Measurements from ENCODE around the gene SLC39A1.

Gene SLC39A1

GRCh38 chr1:153976819-153977249 is 13.5 kb upstream of the SLC39A1 start:
- no peak for DNase-seq

DNA sequence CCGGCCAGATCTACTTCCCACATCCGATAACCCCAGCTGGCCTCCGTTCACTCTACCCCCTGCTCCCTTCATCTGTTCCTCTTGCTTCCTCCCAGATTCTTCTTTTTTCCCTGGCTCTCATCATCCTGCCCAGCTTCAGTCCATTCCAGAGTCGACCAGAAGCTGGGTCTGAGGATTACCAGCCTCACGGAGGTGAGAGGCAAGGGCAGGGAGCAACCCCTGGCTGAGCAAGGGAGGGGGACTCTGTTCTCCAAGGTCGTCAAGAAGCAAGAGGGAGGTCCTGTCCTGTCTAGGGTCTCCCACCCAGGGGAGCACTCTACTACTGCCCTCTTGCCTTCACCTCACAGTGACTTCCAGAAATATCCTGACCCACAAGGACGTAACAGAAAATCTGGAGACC is 10.2 kb upstream of the SLC39A1 start:
- DNase-seq, result no peak

DNA sequence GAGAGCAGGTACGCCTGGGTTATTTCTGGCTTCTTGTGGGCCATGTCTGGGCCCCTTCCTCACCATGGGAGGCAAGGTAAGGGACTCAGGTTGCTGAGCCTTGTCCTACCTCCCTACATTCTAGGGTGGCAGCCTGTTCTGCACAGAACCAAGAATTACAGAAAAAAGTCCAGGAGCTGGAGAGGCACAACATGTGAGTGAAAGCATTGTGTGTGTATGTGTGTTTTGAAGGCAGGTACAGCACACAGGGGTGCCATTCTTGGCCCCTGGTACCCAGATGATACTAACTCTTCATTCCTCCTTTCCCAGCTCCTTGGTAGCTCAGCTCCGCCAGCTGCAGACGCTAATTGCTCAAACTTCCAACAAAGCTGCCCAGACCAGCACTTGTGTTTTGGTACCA is 9.7 kb upstream of the SLC39A1 start:
- no peak for DNase-seq

DNA sequence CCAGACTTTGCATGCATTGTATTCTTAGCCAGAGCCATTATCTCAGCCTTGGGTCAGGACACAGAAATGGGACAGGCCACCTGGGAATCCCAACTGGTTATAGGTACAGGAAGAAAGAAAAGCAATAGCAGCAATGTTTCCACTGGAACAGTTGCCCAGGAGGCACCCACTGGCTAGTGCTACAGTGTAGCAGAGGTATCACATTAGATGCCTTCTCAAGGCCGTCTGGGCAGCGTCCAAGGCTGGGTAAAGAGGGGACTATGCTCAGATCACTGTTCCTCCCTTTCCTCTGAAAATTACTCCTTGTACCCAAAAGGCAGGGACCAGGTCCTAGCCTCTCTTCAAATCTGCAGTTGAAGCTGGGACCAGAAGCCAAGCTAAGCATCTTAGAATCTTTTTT is 7.0 kb upstream of the SLC39A1 start:
- no peak for DNase-seq

GRCh38 chr1:153968972-153969371 is 5.6 kb upstream of the SLC39A1 start:
- no peak for DNase-seq

- no peak for DNase-seq
These were observed 5.1 kb upstream of the SLC39A1 start for GRCh38 chr1:153968408-153968807.

DNA sequence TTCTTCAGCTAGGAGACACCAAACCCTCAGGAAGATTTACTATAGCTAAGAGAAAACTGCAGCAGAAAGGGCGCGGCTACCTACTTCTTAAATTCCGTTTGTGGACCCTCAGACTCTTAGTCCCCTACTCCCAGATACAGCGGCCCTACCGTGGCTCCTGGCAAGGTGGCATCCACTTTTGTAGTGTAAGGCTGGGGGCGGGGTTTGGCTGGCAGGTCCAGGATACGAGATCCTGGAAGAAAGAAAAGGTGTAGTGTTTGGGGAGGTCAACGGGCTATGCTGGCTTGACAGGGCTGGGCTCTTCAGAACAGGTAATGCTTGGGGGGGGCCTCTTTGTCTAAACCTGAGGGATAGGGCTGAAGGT is 4.6 kb upstream of the SLC39A1 start:
- no peak for DNase-seq

DNA sequence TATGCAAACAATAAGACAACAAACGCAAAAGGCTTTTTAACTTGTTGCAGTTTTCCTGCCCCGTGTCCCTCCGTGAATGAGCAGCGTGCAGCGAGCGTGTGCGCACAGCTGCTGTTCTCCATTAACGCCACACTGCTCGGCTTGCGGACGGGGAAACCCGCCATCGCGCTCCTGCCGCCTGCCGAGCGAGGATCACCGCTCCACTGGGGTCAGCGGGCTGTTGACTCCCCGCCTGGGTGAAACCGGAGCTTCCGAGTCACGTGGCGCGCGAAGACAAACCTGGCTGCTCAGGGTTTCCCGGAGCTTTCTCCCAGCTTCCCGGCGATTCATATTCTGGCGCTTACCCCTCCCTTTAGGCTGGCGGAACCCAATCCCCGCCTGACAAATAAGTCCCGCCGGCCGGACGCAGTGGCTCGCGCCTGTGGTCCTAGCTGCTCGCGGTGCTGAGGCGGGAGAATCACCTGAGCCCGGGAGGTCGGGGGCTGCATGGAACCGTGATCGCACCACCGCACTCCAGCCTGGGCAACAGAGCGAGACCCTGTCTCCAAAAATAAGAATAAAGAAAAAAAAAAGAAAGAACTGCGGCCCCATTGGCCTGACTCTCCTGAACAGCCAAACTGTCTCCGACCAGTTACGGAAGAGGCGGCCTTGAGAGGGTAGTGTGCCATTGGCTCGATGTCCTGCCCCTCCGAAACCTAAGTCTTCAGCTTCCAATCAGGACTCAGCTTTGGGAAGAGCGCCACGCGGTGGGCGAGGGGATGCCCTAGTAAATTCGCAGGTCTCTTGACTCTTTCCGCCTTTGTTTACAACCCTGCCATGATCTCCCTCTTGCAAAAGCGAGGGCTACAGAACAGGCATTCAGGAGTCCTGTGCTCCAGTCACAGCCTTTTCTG is 4.0 kb upstream of the SLC39A1 start, which contains the start of gene CREB3L4:
CREB3L4 (plus strand) TSS at position 796 of the 893 bp plus-strand sequence. CDS start 624 bp downstream, outside the sequence.
- peak; percentile 86 for DNase-seq

DNA sequence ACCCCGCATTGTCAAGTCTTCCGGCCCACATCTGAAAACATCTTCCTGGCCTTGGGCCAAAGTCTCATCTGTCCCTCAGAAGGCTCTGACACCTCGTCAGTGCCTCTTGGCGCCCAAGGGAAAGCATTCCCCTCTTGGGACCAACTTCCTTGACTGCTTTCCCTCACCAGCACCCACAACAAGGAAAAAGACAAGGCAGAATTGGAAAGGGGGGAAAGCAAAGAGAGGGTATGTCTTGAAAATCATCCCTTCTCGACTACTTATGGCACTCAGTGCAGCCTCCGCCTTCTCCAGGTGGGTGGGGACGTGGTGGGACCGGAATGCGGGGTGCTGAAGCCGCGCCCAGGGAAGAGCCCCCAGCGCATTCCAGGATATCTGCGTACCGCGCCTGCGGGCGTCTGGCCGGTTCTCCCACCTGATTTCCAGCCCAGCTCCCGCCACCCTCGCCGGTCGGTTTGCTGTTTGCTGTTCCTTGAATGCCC is 554 bp upstream of the SLC39A1 start:
- DNase-seq, result no peak

DNA sequence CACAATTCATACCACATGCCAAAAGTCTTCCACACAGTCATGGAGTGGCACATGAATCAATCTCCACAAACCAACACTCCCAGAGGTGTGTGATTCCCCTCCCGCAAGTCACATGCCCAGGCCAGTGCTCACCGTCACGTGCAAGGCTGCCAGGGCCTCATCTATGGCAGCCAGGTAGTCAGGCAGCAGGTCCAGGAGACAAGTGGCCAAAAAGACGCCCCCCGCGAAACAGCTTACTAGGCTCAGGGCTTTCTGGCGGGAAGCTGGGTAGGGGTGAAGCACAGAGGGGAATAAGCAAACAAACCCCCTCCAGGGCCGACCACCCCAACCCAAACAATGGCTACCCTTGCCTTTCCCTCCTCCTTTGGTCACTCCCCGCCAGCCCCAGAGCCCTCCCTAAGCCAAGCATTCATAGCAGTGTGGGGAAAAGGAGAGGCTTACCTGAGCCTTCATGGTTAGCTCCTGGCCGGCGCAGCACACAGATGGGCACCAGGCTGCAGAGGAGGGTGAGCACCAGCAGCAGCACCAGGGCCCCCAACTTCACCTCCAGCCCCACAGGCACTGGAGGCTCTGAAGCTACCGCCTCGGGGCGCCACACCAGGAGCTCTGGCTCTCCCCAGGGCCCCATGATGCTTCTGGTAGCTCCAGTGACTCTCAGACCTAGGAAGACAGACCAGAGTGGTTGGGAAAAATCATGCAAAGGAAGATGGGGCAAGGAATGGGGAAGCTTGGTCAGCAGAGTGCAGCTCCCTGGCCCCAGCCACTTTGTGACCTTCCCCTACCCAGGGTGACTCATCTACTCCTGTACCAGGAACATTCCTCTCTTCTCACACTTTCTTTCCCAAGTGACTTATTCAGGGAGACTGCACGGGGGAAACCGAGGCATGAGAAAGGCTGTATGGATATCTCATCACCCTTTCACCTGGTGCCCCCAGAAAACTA is 978 bp downstream of the SLC39A1 start:
- no peak for DNase-seq

GRCh38 chr1:153961421-153961820 is 1.9 kb downstream of the SLC39A1 start:
- no peak for DNase-seq

DNA sequence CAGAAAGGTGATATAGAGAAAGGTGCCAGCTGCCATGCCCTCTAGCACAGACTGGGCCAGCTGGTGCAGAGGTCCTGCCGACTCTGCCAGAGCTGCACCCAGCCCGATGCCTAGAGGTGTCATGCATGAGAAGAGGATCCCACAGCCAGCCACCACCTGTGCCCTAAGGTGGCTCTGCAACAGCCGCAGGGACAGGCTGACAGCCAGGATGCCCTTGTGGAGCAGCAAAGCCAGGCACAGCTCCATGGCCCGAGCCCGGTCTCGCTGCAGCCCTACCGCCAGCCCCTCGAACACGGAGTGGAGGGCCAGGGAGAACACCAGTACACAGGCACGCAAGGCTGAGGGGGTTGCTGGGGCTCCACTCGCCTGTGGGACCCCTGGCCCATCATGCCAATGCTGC is 3.1 kb downstream of the SLC39A1 start:
- DNase-seq, result no peak

- DNase-seq, result no peak
These were observed 3.9 kb downstream of the SLC39A1 start for GRCh38 chr1:153959454-153959853.

DNA sequence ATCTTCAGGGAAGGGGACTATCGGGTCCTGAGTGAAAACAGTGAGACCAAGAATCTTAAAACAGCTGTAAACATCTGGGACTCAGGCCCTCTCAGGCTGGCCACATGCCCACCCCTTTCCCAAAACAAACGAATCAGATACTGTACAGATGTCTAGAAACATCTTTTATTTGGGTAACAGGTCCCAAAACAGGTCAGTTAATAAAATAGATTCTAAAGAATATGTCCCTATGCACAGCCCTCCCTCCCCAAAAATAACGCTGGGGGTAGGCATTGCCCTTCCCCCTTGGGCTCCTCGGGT is 4.4 kb downstream of the SLC39A1 start:
- DNase-seq, result no peak

- peak; percentile 98 for DNase-seq
These were observed 5.0 kb downstream of the SLC39A1 start, which contains the start of gene CRTC2 for GRCh38 chr1:153958111-153958960. TSS of gene CRTC2 (minus strand) at chr1:153958612. CDS start at chr1:153958497, 115 bp downstream.

DNA sequence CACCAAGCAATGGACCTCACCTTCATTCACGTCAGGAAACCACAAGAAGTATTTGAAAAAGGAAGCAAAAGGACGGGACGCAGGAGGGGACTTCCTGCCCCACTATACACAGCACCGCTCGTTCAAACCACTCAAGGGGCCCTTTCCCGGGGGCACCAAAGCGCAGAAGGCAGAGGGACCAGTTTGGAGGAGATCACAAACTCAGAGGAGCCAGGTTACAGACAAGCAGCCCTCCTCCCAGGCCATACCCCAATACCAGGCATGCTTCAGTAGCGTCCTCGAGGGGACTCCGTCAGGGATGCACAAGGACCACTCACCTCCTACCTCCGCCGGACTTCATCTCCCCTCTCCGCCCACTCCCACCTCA is 5.6 kb downstream of the SLC39A1 start:
- DNase-seq, result peak; percentile 49

DNA sequence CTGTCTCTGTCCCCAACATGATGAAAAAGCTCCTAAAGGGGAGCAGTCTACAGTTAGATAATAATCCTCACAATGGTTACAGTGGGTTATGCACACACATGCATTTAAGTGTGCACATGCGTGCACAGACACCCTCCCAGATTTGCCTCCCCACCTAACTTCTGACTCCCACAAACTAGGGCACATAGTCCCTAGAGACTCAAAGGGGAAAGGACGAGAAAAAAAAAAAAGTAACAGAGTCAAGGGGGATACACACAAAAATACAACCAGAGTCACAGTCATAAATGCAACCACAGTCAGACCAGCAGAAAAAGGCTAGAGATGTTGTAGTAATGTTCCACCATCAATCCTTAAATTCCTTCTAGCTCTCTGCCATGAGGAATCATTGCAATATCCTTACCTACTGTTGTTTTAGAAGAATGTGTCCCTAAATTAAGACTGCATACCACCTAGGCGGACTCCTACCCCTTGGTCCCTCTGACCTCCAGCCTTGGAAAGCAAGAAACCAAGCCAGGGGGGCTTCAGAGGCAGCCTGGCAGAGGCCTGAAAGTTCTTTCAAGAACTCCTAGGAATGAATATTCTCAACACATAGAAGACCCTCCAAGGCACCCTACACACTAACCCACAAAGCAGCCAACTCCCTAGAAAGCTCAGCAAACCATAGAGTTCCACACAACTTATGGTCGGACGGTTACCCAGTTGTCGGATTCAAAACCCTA is 6.2 kb downstream of the SLC39A1 start:
- no peak for DNase-seq

DNA sequence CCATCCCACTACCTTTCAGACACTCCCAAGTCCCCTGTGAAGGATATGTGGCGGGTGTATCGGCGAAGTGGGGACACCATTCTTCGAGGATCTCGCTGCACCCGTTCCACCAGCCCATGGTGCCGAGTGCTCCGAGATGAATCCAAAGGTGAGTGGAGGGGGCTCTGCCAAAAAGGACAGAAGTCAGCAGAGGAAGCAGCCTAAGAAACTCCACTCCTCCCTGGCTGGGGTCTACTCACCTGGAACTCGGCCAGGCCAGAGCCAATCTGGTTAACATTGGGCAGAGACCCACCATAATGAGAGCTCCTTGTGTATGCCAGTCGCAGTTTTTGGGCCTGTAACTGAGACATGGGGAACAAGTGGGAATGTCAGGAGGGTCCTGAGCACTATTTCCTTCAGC is 8.5 kb downstream of the SLC39A1 start:
- no peak for DNase-seq

DNA sequence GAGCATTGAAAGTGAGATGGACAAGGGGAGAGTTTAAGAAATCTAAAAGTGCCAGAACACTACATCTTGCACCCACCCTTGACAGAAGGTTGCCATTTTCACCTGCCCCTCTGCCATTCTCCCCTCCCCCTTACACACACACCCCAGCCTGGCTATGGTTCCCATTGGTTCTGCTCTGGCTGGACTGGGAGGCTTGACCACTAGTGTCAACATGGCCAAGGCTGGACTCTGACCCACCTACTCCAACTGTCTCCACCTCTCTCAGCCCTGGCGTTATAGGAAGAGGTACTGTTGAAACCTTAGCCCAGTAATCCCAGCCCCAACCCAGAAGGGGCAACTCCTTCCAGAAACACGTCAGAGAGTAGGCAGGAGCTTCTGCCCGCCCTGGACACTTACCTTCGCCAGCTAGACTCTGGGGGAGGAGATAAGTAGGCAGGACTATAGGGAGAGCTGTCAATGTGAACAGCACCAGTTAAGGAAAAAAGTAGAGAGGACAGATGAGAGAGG is 9.4 kb downstream of the SLC39A1 start:
- DNase-seq, result no peak

DNA sequence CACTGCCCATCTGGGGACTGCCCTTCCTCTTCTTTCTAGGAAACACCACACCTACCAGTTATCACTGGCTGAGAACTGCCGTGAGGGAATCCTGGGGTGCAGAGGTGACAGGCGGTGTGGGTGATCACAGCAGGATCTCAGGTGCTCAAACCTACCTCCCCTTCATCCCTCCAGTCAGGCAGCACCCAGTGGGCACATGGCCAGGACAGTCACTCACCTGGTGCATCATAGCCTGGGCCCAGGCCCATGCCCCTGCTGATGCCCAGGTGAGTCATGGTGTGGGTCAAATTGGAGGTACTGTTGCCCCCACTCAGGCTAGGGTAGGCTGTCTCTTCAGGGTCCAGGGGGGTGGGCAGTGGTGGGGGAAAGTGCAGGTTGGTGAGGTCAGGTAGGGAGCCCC is 11.5 kb downstream of the SLC39A1 start:
- DNase-seq, result no peak

GRCh38 chr1:153951183-153951582 is 12.2 kb downstream of the SLC39A1 start:
- no peak for DNase-seq

Data from stimulated activated CD4-positive, alpha-beta T cell treated with anti-CD3 and anti-CD28 coated beads, Interleukin-4, amount 100 ng/mL, for 24 hours (primary cell).